Memory B cell (primary cell): ENCODE data around the gene RPS5.

Experiments used
- ATAC-seq: fragments of 150-1000 bp; cut with Tn5 transposase; 2 replicates; pipeline ENCODE4 v1.10.0; 2021; ENCODE audit warnings: low read depth, mild to moderate bottlenecking, moderate library complexity
- DNase-seq, 2 donors: peaks; one replicate each; pipeline ENCODE4 v3.0.0; 2022; ENCODE audit warnings: low spot score in 2 of 2
- H3K27ac Mint-ChIP-seq: one replicate; pipeline ENCODE4 v1.8.0; 2022; ENCODE audit warnings: mild to moderate bottlenecking, moderate library complexity, mixed read lengths
- H3K27me3 Mint-ChIP-seq: one replicate; pipeline ENCODE4 v1.8.0; 2022; ENCODE audit warnings: mixed read lengths
- H3K36me3 Mint-ChIP-seq: one replicate; pipeline ENCODE4 v1.8.0; 2022; ENCODE audit warnings: mild to moderate bottlenecking, mixed read lengths
- H3K4me1 Mint-ChIP-seq: one replicate; pipeline ENCODE4 v1.8.0; 2022; ENCODE audit warnings: mixed read lengths
- H3K4me3 Mint-ChIP-seq: one replicate; pipeline ENCODE4 v1.8.0; 2022; ENCODE audit warnings: mild to moderate bottlenecking, moderate library complexity, mixed read lengths
- H3K9me3 Mint-ChIP-seq: one replicate; pipeline ENCODE4 v1.8.0; 2022; ENCODE audit warnings: mixed read lengths

The RPS5 gene

GRCh38 chr19:58352760-58353671 lies 34.1 kb upstream of the RPS5 start, which contains the start of gene A1BG:
TSS of gene A1BG (minus strand) at chr19:58353492. CDS start at chr19:58353437, 55 bp downstream.
- Mint-ChIP-seq H3K36me3 (peaks cover 12% of the 10 kb centered on the region), H3K4me3 (no peak within 1 kb of the TSS), H3K9me3 (peaks cover 2% of the 10 kb centered on the region), H3K27me3 (no peaks in the 10 kb centered on the region), H3K27ac (no peak within 1 kb of the TSS), H3K4me1 (peaks cover 11% of the 10 kb centered on the region)
- ATAC-seq (no peak), DNase-seq (no peak)

- Mint-ChIP-seq H3K4me1 (peaks cover 9% of the 10 kb centered on the region), H3K36me3 (peaks cover 12% of the 10 kb centered on the region), H3K27ac (no peak overlapping the region), H3K9me3 (peaks cover 2% of the 10 kb centered on the region), H3K4me3 (no peak overlapping the region), H3K27me3 (no peaks in the 10 kb centered on the region)
- no peak for DNase-seq
- no peak for ATAC-seq
Observed at GRCh38 chr19:58353717-58354477, 33.2 kb upstream of the RPS5 start.

- Mint-ChIP-seq H3K36me3 (peaks cover 10% of the 10 kb centered on the region), H3K27me3 (no peaks in the 10 kb centered on the region), H3K27ac (no peak overlapping the region), H3K9me3 (peaks cover 2% of the 10 kb centered on the region), H3K4me1 (peaks cover 6% of the 10 kb centered on the region), H3K4me3 (no peak overlapping the region)
- DNase-seq, result no peak
- no peak for ATAC-seq
Observed at GRCh38 chr19:58354478-58355030, 32.5 kb upstream of the RPS5 start.

- no peaks in the 10 kb centered on the region for H3K9me3 Mint-ChIP-seq
- peak overlapping the region; percentile 43 for H3K4me3 Mint-ChIP-seq
- H3K27ac Mint-ChIP-seq, result no peak overlapping the region
- ATAC-seq (no peak), DNase-seq (no peak)
- H3K4me1 Mint-ChIP-seq, result peaks cover 4% of the 10 kb centered on the region
- no peaks in the 10 kb centered on the region for H3K27me3 Mint-ChIP-seq
- peaks cover 8% of the 10 kb centered on the region for H3K36me3 Mint-ChIP-seq
Observed at GRCh38 chr19:58355215-58355796, 31.8 kb upstream of the RPS5 start.

GRCh38 chr19:58355908-58356765 lies 30.9 kb upstream of the RPS5 start:
- peak; percentile 20 to 33 for DNase-seq
- H3K4me1 Mint-ChIP-seq, result peaks cover 2% of the 10 kb centered on the region
- H3K4me3 Mint-ChIP-seq, result peak overlapping the region; percentile 68
- no peaks in the 10 kb centered on the region for H3K9me3 Mint-ChIP-seq
- H3K27ac Mint-ChIP-seq, result no peak overlapping the region
- H3K27me3 Mint-ChIP-seq, result no peaks in the 10 kb centered on the region
- peaks cover 5% of the 10 kb centered on the region for H3K36me3 Mint-ChIP-seq
- peak; percentile 68 for ATAC-seq

GRCh38 chr19:58356766-58357480 lies 30.1 kb upstream of the RPS5 start:
- no peak overlapping the region for H3K27ac Mint-ChIP-seq
- H3K36me3 Mint-ChIP-seq, result peaks cover 3% of the 10 kb centered on the region
- H3K27me3 Mint-ChIP-seq, result no peaks in the 10 kb centered on the region
- no peaks in the 10 kb centered on the region for H3K9me3 Mint-ChIP-seq
- H3K4me3 Mint-ChIP-seq, result peak overlapping the region; percentile 68
- peak; percentile 19 for ATAC-seq
- no peak for DNase-seq
- peaks cover 4% of the 10 kb centered on the region for H3K4me1 Mint-ChIP-seq

GRCh38 chr19:58357481-58358145 lies 29.5 kb upstream of the RPS5 start:
- H3K36me3 Mint-ChIP-seq, result no peaks in the 10 kb centered on the region
- no peak for ATAC-seq
- no peaks in the 10 kb centered on the region for H3K9me3 Mint-ChIP-seq
- DNase-seq, result no peak
- H3K27me3 Mint-ChIP-seq, result no peaks in the 10 kb centered on the region
- peaks cover 5% of the 10 kb centered on the region for H3K4me1 Mint-ChIP-seq
- H3K27ac Mint-ChIP-seq, result no peak overlapping the region
- H3K4me3 Mint-ChIP-seq, result peak overlapping the region; percentile 52

- peak overlapping the region; percentile 91 for H3K4me3 Mint-ChIP-seq
- DNase-seq (no peak), ATAC-seq (no peak)
- no peaks in the 10 kb centered on the region for H3K36me3 Mint-ChIP-seq
- no peaks in the 10 kb centered on the region for H3K9me3 Mint-ChIP-seq
- H3K4me1 Mint-ChIP-seq, result peaks cover 12% of the 10 kb centered on the region
- H3K27ac Mint-ChIP-seq, result peak overlapping the region; percentile 91
- H3K27me3 Mint-ChIP-seq, result no peaks in the 10 kb centered on the region
Observed at GRCh38 chr19:58361900-58362271, 25.2 kb upstream of the RPS5 start.

- Mint-ChIP-seq H3K36me3 (no peaks in the 10 kb centered on the region), H3K27ac (peak within 1 kb of the TSS; percentile 91), H3K4me3 (peak within 1 kb of the TSS; percentile 91), H3K4me1 (peaks cover 12% of the 10 kb centered on the region), H3K27me3 (no peaks in the 10 kb centered on the region), H3K9me3 (no peaks in the 10 kb centered on the region)
- ATAC-seq (peak; percentile 85), DNase-seq (peak; percentile 97)
Observed at GRCh38 chr19:58362272-58362994, 24.6 kb upstream of the RPS5 start, which contains the start of gene ZNF497. TSS of gene ZNF497 (minus strand) at chr19:58362751. CDS start at chr19:58357635, 5,116 bp downstream.

GRCh38 chr19:58364146-58364545 lies 22.9 kb upstream of the RPS5 start:
- Mint-ChIP-seq H3K9me3 (no peaks in the 10 kb centered on the region), H3K27ac (peak overlapping the region; percentile 60), H3K36me3 (no peaks in the 10 kb centered on the region), H3K4me3 (peak overlapping the region; percentile 59), H3K27me3 (no peaks in the 10 kb centered on the region), H3K4me1 (peaks cover 10% of the 10 kb centered on the region)
- peak; percentile 8 for ATAC-seq
- DNase-seq, result peak in 1 of 2 donors; percentile 29

- H3K4me1 Mint-ChIP-seq, result peaks cover 9% of the 10 kb centered on the region
- no peaks in the 10 kb centered on the region for H3K9me3 Mint-ChIP-seq
- no peak overlapping the region for H3K27ac Mint-ChIP-seq
- H3K4me3 Mint-ChIP-seq, result no peak overlapping the region
- DNase-seq, result no peak
- H3K36me3 Mint-ChIP-seq, result peaks cover 3% of the 10 kb centered on the region
- H3K27me3 Mint-ChIP-seq, result no peaks in the 10 kb centered on the region
- ATAC-seq, result no peak
Observed at GRCh38 chr19:58366585-58367430, 20.3 kb upstream of the RPS5 start.
